ENCODE results near the gene VAX1.

GRCh38 chr10:117165538-117166417, 27.7 kb upstream of the VAX1 start:
- TF ChIP-seq CTCF (IDR thresholded peaks at IDR 0.05 in 8 of 11, conservative IDR thresholded peaks at IDR 0.05 in 3 of 11) (peak in 6 of 11 experiments; percentile 29 to 57 (median 42)), POLR2A (IDR thresholded peaks at IDR 0.05) (no peak), POLR2AphosphoS5 (IDR thresholded peaks at IDR 0.05) (peak in 1 of 3 donors; percentile 9)
